ENCODE data around the gene INSIG1. TPM values are rescaled to one million over a fixed set of nuclear protein-coding genes. Genes with fewer than 3 reads are reported as not detected.

Gene INSIG1
- total RNA-seq = 99.1 and 154 TPM in 2 replicates

GRCh38 chr7:155297517-155298287 is at the start of gene INSIG1:
Gene INSIG1 (plus strand): TSS chr7:155297878. CDS start chr7:155298286, 408 bp downstream.

Other genes with a start within 250 kb of the INSIG1 start
- not detected in 2 replicates for gene HTR5A, start 227.6 kb upstream of the INSIG1 start, total RNA-seq
- gene EN2, start 160.3 kb downstream of the INSIG1 start, total RNA-seq = under 0.01 TPM in 1 of 2 replicates, not detected in the other
- gene CNPY1, start 248.7 kb downstream of the INSIG1 start, total RNA-seq = not detected in 2 replicates